Body of pancreas (tissue), 4 donors: ENCODE data around the gene HMCN2. TPM values are rescaled to one million over a fixed set of nuclear protein-coding genes. Genes with fewer than 3 reads are reported as not detected.

Experiments
- ATAC-seq: fragments of 150-250 bp; one replicate; pipeline ENCODE4 v1.9.1; 2016
- DNase-seq, 4 donors: peaks; one replicate each; pipeline ENCODE4 v3.0.0-alpha.2; 2019
- H3K27ac ChIP-seq, 4 donors: fragments of 200-600 bp; sonication (generic); 1 replicate in 3 of 4; 2 replicates in 1 of 4; pipeline versions ENCODE4 v1.5.1 to v1.6.1; 2016 to 2019; ENCODE audit warnings: mild to moderate bottlenecking in 1 of 4, mixed read lengths in 1 of 4, moderate library complexity in 1 of 4
- H3K27me3 ChIP-seq, 2 donors: fragments of 200-600 bp; sonication (generic); one replicate each; pipeline ENCODE4 v1.6.0; 2016; ENCODE audit warnings: mild to moderate bottlenecking in 1 of 2
- H3K36me3 ChIP-seq, 2 donors: fragments of 200-600 bp; sonication (generic); replicated peaks in 1 of 2; 2 replicates each; pipeline ENCODE4 v1.5.1; 2016; ENCODE audit warnings: low read depth in 2 of 2; ENCODE audit not compliant: insufficient read depth in 1 of 2
- H3K4me1 ChIP-seq: fragments of 200-600 bp; sonication (generic); one replicate; pipeline ENCODE4 v1.6.0; 2016
- H3K4me3 ChIP-seq, 2 donors: fragments of 200-600 bp; sonication (generic); 1 replicate in 1 of 2; 2 replicates in 1 of 2; pipeline ENCODE4 v1.5.1; 2016 to 2019
- H3K9me3 ChIP-seq, 3 donors: fragments of 200-600 bp; sonication (generic); 1 replicate in 2 of 3; 2 replicates in 1 of 3; pipeline ENCODE4 v1.5.1; 2016
- CTCF ChIP-seq, 7 experiments: fragments of 450-650 bp in 4 of 7; fragments of 200-600 bp in 3 of 7; sonication (generic) in 3 of 7; IDR thresholded peaks; one replicate each; pipeline ENCODE4 v1.5.1; 2016 to 2019; ENCODE audit warnings: antibody characterized with exemption in 7 of 7
- POLR2A ChIP-seq, 3 donors: fragments of 450-650 bp; IDR thresholded peaks; one replicate each; pipeline ENCODE4 v1.6.1; 2016; ENCODE audit warnings: antibody characterized with exemption in 3 of 3, mild to moderate bottlenecking in 2 of 3
- WGBS, 2 donors: methylation state at CpG; one replicate each; pipeline ENCODE4 v1.1.5; 2017; 5-methylcytosine and 5-hydroxymethylcytosine counted together
- intact Hi-C: fragments of 100-400 bp; cut with DNase I; formaldehyde crosslinking; loops from one replicate; pipeline ENCODE4 v1.15.1; 2023
- total RNA-seq, 2 donors: library from RNA; depleted of rRNA; stranded (reverse); fragments of >200 nt; gene quantifications; one replicate each; pipeline ENCODE4 v1.1.0, GENCODE V29; 2016

HMCN2 gene
- total RNA-seq, 2 donors from 2014 or later: 0.78 to 3.6 TPM

DNA sequence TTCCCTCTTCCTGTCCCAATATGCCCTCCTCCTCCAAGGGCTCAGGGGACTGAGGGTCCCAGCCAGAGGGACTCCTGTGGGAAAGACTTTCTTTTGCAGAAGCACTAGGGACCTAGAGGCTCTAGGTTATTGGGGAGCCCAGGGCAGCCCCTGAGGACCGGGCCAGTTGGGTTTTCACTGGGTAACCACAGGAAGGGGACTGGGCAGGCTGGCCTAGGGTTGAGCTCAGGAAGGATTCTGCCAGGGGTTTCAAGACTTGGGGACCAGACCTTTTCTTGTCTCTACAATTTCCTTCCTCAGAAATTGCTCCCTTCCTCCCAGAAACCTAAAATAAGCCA is 24.4 kb upstream of the HMCN2 start:
- no peaks in the 10 kb centered on the region for H3K36me3 ChIP-seq
- no peaks in the 10 kb centered on the region for H3K27me3 ChIP-seq
- 77 to 100% methylated on average over 1 of the region's 1 CpG for WGBS, 2 donors
- no peaks in the 10 kb centered on the region for H3K9me3 ChIP-seq
- H3K27ac ChIP-seq: no peak overlapping the region
- H3K4me1 ChIP-seq: peaks cover 10% of the 10 kb centered on the region
- H3K4me3 ChIP-seq: no peak overlapping the region
- no peak for TF ChIP-seq CTCF (IDR thresholded peaks at IDR 0.05)
- no peak for TF ChIP-seq POLR2A (IDR thresholded peaks at IDR 0.05)
- DNase-seq (no peak), ATAC-seq (no peak)
- intact Hi-C loops: loop anchor here (10.0 kb wide), 1 partner anchor 356 kb away; no protein-coding TSS in a partner anchor

GRCh38 chr9:130242270-130243014 is 23.1 kb upstream of the HMCN2 start:
- Histone ChIP-seq H3K27me3 (no peaks in the 10 kb centered on the region), H3K4me1 (peaks cover 9% of the 10 kb centered on the region), H3K36me3 (no peaks in the 10 kb centered on the region), H3K4me3 (no peak overlapping the region), H3K9me3 (no peaks in the 10 kb centered on the region), H3K27ac (no peak overlapping the region)
- WGBS, 2 donors: 67 to 75% methylated on average over 11 of the region's 11 CpGs
- intact Hi-C loops: loop anchor here (10.0 kb wide), 1 partner anchor 358 kb away; no protein-coding TSS in a partner anchor
- no peak for ATAC-seq
- TF ChIP-seq CTCF (IDR thresholded peaks at IDR 0.05) (no peak), POLR2A (IDR thresholded peaks at IDR 0.05) (no peak)
- no peak for DNase-seq

DNA sequence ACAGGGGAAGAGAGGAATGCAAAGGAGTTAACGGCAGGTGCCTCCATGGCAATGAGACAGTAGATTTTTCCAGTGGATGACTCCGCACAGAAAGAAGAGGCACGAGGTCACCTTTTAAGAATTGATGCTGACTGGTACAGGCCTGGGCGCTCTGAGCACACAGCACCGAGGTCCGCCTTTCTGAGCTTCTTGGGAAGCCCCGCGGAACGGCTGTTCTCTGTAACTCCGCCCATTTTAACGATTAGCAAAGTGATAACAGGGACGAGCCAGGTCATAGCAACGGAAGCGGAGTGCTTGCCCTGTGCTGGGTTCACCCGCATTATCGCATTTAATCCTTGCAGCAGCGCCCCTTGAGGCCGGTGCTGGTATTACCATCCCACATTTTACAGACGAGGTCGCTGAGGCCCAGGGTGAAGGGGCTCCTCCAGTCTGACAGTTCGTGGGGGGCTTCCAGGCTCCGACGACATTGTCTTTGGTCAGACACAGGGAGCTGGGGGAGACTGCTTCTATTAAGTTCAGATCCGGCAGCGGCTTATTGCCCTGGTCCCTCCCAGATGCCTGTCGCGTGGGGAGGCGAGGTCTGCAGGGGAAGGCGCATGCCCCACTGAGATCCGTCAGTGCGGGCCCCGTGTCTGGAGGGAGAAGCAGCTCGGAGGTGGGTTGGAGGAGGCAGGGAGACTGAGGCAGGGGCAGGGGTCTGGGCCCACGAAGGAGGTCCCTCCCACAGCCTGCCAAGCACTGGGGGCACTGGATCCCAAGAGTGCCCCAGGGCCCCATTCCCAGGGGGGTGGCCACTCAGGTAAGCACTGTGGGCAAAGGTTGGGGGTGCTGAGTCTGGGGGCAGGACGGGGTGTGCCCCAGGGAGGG is 22.3 kb upstream of the HMCN2 start:
- no peaks in the 10 kb centered on the region for H3K36me3 ChIP-seq
- no peak overlapping the region for H3K4me3 ChIP-seq
- WGBS, 2 donors: 20 to 26% methylated on average over 23 to 35 of the region's 35 CpGs
- H3K27me3 ChIP-seq: no peaks in the 10 kb centered on the region
- DNase-seq (peak; percentile 75 to 85 (median 76)), ATAC-seq (peak; percentile 73)
- TF ChIP-seq POLR2A (IDR thresholded peaks at IDR 0.05) (no peak), CTCF (IDR thresholded peaks at IDR 0.05) (peak; percentile 84 to 91 (median 87))
- intact Hi-C loops: loop anchor here (10.0 kb wide), 1 partner anchor 358 kb away; no protein-coding TSS in a partner anchor
- peaks cover 9% of the 10 kb centered on the region for H3K4me1 ChIP-seq
- no peak overlapping the region for H3K27ac ChIP-seq
- H3K9me3 ChIP-seq: no peaks in the 10 kb centered on the region

DNA sequence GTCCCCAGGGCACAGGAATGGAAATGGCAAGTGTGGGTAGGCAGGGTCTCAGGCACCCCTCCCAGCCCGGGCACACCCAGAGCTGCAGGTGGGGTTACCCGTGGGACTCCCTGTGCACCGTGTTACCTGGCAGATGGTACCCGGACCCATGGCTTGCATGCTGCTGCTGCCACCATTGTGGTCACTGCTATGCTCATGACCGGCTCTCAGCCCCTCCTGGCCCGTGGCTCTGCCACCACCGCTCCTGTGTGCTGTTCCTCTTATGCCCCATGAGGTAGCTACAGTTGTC is 21.7 kb upstream of the HMCN2 start:
- intact Hi-C loops: loop anchor here (10.0 kb wide), 1 partner anchor 359 kb away; no protein-coding TSS in a partner anchor
- TF ChIP-seq CTCF (IDR thresholded peaks at IDR 0.05) (no peak), POLR2A (IDR thresholded peaks at IDR 0.05) (no peak)
- ATAC-seq: no peak
- Histone ChIP-seq H3K27me3 (no peaks in the 10 kb centered on the region), H3K4me1 (peaks cover 9% of the 10 kb centered on the region), H3K27ac (no peak overlapping the region), H3K36me3 (no peaks in the 10 kb centered on the region), H3K4me3 (no peak overlapping the region), H3K9me3 (no peaks in the 10 kb centered on the region)
- 61 to 62% methylated on average over 4 to 7 of the region's 7 CpGs for WGBS, 2 donors
- DNase-seq: no peak
